ENCODE results near the gene PDE4D. TPM values are rescaled to one million over a fixed set of nuclear protein-coding genes. Genes with fewer than 3 reads are reported as not detected.

The PDE4D gene
- total RNA-seq, 1 experiment from 2014 or later, result 2.1 TPM

DNA sequence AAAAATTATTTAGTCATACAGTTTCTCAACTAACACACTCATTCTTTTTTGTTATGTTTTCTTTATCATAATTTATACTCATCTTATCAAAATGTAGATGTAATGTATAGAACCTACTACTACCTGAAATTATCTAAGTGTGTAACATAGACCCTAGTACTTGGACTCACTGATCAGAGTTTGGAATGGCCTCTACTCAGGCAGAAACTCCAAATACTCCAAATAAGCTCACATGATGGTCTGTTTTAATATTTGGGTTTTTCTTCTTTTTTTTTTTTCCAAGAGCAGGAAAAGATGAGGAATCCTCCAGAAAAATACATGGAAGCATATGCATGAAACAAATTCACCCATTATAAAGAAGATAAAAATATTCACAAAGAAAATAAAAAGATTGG is 126.3 kb downstream of the PDE4D start:
- DNase-seq, result no peak
- H3K79me1 ChIP-seq (ENCODE audit: insufficient read depth, low read depth, low read length, poor library complexity, severe bottlenecking), result no peaks in the 10 kb centered on the region
- no peak overlapping the region for H2BK20ac ChIP-seq (ENCODE audit: low read depth, low read length, poor library complexity, severe bottlenecking)
- no peak overlapping the region for H3K18ac ChIP-seq (ENCODE audit: insufficient read length, low read depth, low read length)
- no peak overlapping the region for H4K8ac ChIP-seq (replicated peaks; ENCODE audit: insufficient read length, low read depth, low read length)
- no peak overlapping the region for H2AFZ ChIP-seq (ENCODE audit: low read length)
- Mint-ChIP-seq H3K36me3 (ENCODE audit: insufficient read depth in 1 of 3, low read depth in 3 of 3) (no peaks in the 10 kb centered on the region), H3K9me3 (no peaks in the 10 kb centered on the region), H3K4me1 (peaks cover 16 to 17% of the 10 kb centered on the region in 2 experiments), H3K27ac (no peak overlapping the region), H3K4me3 (no peak overlapping the region), H3K27me3 (ENCODE audit: low read depth) (peaks cover 30% of the 10 kb centered on the region)
- H2BK5ac ChIP-seq (ENCODE audit: insufficient read length, low read length), result no peak overlapping the region
- H3K4me1 ChIP-seq (ENCODE audit: insufficient read depth, low read length), result peaks cover 2% of the 10 kb centered on the region; the same call in 1 of the 2 replicates
- H3K79me2 ChIP-seq (ENCODE audit: insufficient read depth, low read length), result no peaks in the 10 kb centered on the region
- H4K5ac ChIP-seq (ENCODE audit: insufficient read length, low read depth, low read length), result no peak overlapping the region
- H2AK5ac ChIP-seq (ENCODE audit: insufficient read length, low read length), result no peak overlapping the region
- H3K27me3 ChIP-seq (ENCODE audit: insufficient read depth, low read length), result peaks cover 8% of the 10 kb centered on the region; the same call in 1 of the 2 replicates
- no peak overlapping the region for H3K56ac ChIP-seq (ENCODE audit: insufficient read length, low read depth, low read length)
- H4K91ac ChIP-seq (ENCODE audit: insufficient read length, low read depth, low read length), result no peak overlapping the region
- H3K4me2 ChIP-seq (ENCODE audit: insufficient read depth, insufficient read length, low read length), result no peak overlapping the region
- no peak overlapping the region for H3T11ph ChIP-seq (ENCODE audit: low read length)
- no peak overlapping the region for H3K23ac ChIP-seq (ENCODE audit: insufficient read length, low read depth, low read length)
- H2BK120ac ChIP-seq (ENCODE audit: low read depth, low read length, poor library complexity, severe bottlenecking), result no peak overlapping the region
- H3K23me2 ChIP-seq (ENCODE audit: insufficient read length, low read depth, low read length, poor library complexity, severe bottlenecking), result peaks cover 9% of the 10 kb centered on the region
- H3K14ac ChIP-seq (ENCODE audit: insufficient read depth, low read length), result no peak overlapping the region
- no peak overlapping the region for H2BK15ac ChIP-seq (ENCODE audit: low read depth, low read length)
- H3K9ac ChIP-seq (ENCODE audit: extremely low read depth, insufficient read length, low read length), result no peak overlapping the region
- no peaks in the 10 kb centered on the region for H3K9me3 ChIP-seq (ENCODE audit: control insufficient read depth, low read depth, low read length)
- TF ChIP-seq, protein P1, sequence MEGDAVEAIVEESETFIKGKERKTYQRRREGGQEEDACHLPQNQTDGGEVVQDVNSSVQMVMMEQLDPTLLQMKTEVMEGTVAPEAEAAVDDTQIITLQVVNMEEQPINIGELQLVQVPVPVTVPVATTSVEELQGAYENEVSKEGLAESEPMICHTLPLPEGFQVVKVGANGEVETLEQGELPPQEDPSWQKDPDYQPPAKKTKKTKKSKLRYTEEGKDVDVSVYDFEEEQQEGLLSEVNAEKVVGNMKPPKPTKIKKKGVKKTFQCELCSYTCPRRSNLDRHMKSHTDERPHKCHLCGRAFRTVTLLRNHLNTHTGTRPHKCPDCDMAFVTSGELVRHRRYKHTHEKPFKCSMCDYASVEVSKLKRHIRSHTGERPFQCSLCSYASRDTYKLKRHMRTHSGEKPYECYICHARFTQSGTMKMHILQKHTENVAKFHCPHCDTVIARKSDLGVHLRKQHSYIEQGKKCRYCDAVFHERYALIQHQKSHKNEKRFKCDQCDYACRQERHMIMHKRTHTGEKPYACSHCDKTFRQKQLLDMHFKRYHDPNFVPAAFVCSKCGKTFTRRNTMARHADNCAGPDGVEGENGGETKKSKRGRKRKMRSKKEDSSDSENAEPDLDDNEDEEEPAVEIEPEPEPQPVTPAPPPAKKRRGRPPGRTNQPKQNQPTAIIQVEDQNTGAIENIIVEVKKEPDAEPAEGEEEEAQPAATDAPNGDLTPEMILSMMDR (conservative IDR thresholded peaks at IDR 0.05), result no peak
- H4K20me1 ChIP-seq (ENCODE audit: control insufficient read depth, insufficient read depth, insufficient read length), result no peaks in the 10 kb centered on the region
- no peak overlapping the region for H3K4ac ChIP-seq (ENCODE audit: low read depth, low read length)
- no peak overlapping the region for H3K27ac ChIP-seq (ENCODE audit: insufficient read length, low read depth, low read length)
- no peak overlapping the region for H2BK12ac ChIP-seq (ENCODE audit: insufficient read length, low read depth, low read length)
